Measurements from ENCODE around the gene PFDN4. TPM values are rescaled to one million over a fixed set of nuclear protein-coding genes. Genes with fewer than 3 reads are reported as not detected.

PFDN4 gene
- total RNA-seq, 2 donors from 2014 or later = 72.7 to 89.8 TPM

DNA sequence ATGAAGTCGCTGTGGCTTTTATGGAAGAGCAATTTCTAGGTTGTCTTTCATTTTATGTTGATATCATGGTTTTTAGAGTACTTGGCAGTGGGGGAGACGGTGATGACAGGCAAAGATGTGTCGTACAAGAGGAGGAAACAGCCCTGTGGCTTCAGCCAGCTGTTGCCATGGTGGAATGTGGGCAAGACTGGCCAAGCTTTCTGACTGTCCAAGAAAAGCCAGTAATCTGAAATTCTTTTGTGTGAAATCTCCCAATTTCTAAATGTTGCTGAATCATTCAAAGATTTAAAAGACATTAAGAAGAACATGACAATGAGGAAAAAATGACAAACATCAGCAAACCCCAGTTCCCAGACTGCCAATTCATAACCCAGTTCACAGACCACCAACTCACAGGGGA is 23.1 kb downstream of the PFDN4 start:
- peaks cover 10% of the 10 kb centered on the region for H3K4me1 Mint-ChIP-seq
- no peak overlapping the region for H3K4me3 Mint-ChIP-seq
- peaks cover 10% of the 10 kb centered on the region for H3K9me3 ChIP-seq (ENCODE audit: control insufficient read depth, low read length)
- DNase-seq = no peak
- no peak overlapping the region for H3K27ac Mint-ChIP-seq
- TF ChIP-seq, protein P1, sequence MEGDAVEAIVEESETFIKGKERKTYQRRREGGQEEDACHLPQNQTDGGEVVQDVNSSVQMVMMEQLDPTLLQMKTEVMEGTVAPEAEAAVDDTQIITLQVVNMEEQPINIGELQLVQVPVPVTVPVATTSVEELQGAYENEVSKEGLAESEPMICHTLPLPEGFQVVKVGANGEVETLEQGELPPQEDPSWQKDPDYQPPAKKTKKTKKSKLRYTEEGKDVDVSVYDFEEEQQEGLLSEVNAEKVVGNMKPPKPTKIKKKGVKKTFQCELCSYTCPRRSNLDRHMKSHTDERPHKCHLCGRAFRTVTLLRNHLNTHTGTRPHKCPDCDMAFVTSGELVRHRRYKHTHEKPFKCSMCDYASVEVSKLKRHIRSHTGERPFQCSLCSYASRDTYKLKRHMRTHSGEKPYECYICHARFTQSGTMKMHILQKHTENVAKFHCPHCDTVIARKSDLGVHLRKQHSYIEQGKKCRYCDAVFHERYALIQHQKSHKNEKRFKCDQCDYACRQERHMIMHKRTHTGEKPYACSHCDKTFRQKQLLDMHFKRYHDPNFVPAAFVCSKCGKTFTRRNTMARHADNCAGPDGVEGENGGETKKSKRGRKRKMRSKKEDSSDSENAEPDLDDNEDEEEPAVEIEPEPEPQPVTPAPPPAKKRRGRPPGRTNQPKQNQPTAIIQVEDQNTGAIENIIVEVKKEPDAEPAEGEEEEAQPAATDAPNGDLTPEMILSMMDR (conservative IDR thresholded peaks at IDR 0.05) = no peak
- peaks cover 2% of the 10 kb centered on the region for H3K36me3 Mint-ChIP-seq (ENCODE audit: low read depth)
- WGBS, 2 experiments (ENCODE audit: insufficient coverage in 1 of 2, insufficient read length in 1 of 2) = 92 to 94% methylated on average over 3 of the region's 3 CpGs
- no peak overlapping the region for H3K27ac ChIP-seq (ENCODE audit: low read depth, low read length)
- no peaks in the 10 kb centered on the region for H3K27me3 ChIP-seq (ENCODE audit: control insufficient read depth, insufficient read depth, low read length, poor library complexity, severe bottlenecking)
- H3K9ac ChIP-seq (ENCODE audit: extremely low read depth, low read length, poor library complexity, severe bottlenecking) = no peak overlapping the region
- H3K9me3 Mint-ChIP-seq = peaks cover 16% of the 10 kb centered on the region
- H3K27me3 Mint-ChIP-seq (ENCODE audit: insufficient read depth) = peaks cover 7% of the 10 kb centered on the region
- H3K4me3 ChIP-seq (ENCODE audit: low read length) = no peak overlapping the region
- no peaks in the 10 kb centered on the region for H3K36me3 ChIP-seq (ENCODE audit: control insufficient read depth, insufficient read depth, low read length)
- no peaks in the 10 kb centered on the region for H3K4me1 ChIP-seq (ENCODE audit: control insufficient read depth, insufficient read depth, low read length)

DNA sequence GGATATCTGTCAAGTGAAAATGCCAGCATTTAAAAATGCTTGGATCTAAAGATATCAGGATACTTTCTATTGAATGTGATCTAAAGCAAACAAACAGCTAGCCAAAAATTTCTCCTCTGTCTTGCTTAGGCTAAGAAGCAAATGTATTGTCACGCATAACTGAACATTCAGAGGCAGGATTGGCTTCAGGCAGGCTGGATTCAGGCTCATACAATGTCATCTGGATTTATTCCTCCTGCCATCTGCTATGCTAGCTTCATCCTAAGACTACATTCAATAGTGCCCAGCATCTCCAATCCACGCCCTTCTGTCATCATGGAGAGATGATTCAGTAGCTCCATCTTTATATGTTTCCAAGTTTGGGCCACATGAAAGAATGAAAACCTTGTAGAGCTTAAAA is 27.1 kb downstream of the PFDN4 start:
- H3K9me3 Mint-ChIP-seq = peaks cover 20% of the 10 kb centered on the region
- Histone ChIP-seq H3K4me3 (ENCODE audit: low read length) (no peak overlapping the region), H3K27ac (ENCODE audit: low read depth, low read length) (no peak overlapping the region), H3K9ac (ENCODE audit: extremely low read depth, low read length, poor library complexity, severe bottlenecking) (no peak overlapping the region), H3K36me3 (ENCODE audit: control insufficient read depth, insufficient read depth, low read length) (no peaks in the 10 kb centered on the region), H3K4me1 (ENCODE audit: control insufficient read depth, insufficient read depth, low read length) (no peaks in the 10 kb centered on the region), H3K9me3 (ENCODE audit: control insufficient read depth, low read length) (peaks cover 16% of the 10 kb centered on the region), H3K27me3 (ENCODE audit: control insufficient read depth, insufficient read depth, low read length, poor library complexity, severe bottlenecking) (no peaks in the 10 kb centered on the region)
- TF ChIP-seq, protein P1 (conservative IDR thresholded peaks at IDR 0.05) = no peak
- no peaks in the 10 kb centered on the region for H3K27me3 Mint-ChIP-seq (ENCODE audit: insufficient read depth)
- no peak for DNase-seq
- peaks cover 2% of the 10 kb centered on the region for H3K36me3 Mint-ChIP-seq (ENCODE audit: low read depth)
- H3K27ac Mint-ChIP-seq = no peak overlapping the region
- H3K4me3 Mint-ChIP-seq = no peak overlapping the region
- 83 to 92% methylated on average over 1 to 2 of the region's 2 CpGs for WGBS, 2 experiments (ENCODE audit: insufficient coverage in 1 of 2, insufficient read length in 1 of 2)
- peaks cover 11% of the 10 kb centered on the region for H3K4me1 Mint-ChIP-seq

DNA sequence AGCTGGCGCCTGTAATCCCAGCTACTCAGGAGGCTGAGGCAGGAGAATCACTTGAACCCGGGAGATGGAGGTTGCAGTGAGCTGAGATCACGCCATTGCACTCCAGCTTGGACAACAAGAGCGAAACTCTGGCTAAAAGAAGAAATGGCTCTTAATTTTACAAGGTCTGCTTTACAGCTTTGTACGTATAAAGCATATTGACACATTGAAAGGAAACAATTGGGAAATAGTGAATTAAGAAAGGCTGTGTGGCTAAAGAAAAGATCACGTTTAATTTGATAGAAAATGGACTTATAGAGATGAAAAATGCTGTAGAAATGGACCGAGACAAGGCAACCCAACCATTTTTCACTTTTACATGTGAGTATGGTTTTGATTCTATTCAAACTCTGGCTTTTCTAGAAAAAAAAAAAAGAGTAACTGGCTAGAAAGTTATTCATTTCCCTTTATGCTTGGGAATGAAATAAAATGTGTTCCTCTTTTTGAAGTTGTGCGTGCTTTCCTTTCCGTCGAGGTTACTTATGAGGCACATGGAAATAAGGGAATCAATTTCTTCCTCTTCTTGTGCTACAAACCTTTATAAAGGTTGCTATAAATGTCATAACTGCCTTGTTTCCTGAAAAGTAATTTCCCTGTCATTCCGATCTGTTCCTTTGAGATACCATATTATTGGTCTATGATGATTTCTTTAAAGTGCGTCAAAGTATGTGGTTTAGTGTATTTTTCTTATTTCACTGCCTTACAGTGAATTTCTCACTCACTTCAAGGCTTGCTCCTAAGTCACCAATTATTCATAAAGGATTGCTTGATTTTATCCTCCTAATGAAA is 29.4 kb downstream of the PFDN4 start:
- DNase-seq = no peak
- WGBS, 2 experiments (ENCODE audit: insufficient coverage in 1 of 2, insufficient read length in 1 of 2) = 93 to 94% methylated on average over 9 to 11 of the region's 12 CpGs
- Histone ChIP-seq H3K4me1 (ENCODE audit: control insufficient read depth, insufficient read depth, low read length) (no peaks in the 10 kb centered on the region), H3K27me3 (ENCODE audit: control insufficient read depth, insufficient read depth, low read length, poor library complexity, severe bottlenecking) (no peaks in the 10 kb centered on the region), H3K9ac (ENCODE audit: extremely low read depth, low read length, poor library complexity, severe bottlenecking) (no peak overlapping the region), H3K27ac (ENCODE audit: low read depth, low read length) (no peak overlapping the region), H3K36me3 (ENCODE audit: control insufficient read depth, insufficient read depth, low read length) (no peaks in the 10 kb centered on the region), H3K9me3 (ENCODE audit: control insufficient read depth, low read length) (peaks cover 13% of the 10 kb centered on the region), H3K4me3 (ENCODE audit: low read length) (no peak overlapping the region)
- Mint-ChIP-seq H3K9me3 (peaks cover 21% of the 10 kb centered on the region), H3K27ac (no peak overlapping the region), H3K4me3 (no peak overlapping the region), H3K4me1 (peaks cover 8% of the 10 kb centered on the region), H3K36me3 (ENCODE audit: low read depth) (peaks cover 2% of the 10 kb centered on the region), H3K27me3 (ENCODE audit: insufficient read depth) (peaks cover 6% of the 10 kb centered on the region)
- TF ChIP-seq, protein P1 (conservative IDR thresholded peaks at IDR 0.05) = no peak
